WTC11 (cell line): ENCODE data around the gene SCGB1C1. TPM values are rescaled to one million over a fixed set of nuclear protein-coding genes. Genes with fewer than 3 reads are reported as not detected.

Experiments used
- ATAC-seq: fragments of 200-7000 bp; cut with Tn5 transposase; 2 replicates; pipeline ENCODE4 v1.10.0; 2021; ENCODE audit warnings: mild to moderate bottlenecking, moderate library complexity
- CTCF ChIA-PET: fragments of 300-600 bp; sonication (Branson Sonifier 250); formaldehyde crosslinking; loops from one replicate; lab custom pipeline; 2021; ENCODE audit warnings: antibody characterized with exemption; lab: Charles Lee
- POLR2A ChIA-PET: fragments of 350-600 bp; sonication (Branson Sonifier 250); formaldehyde crosslinking; loops from one replicate; lab custom pipeline; 2021; ENCODE audit warnings: antibody characterized with exemption; lab: Charles Lee
- DNase-seq: peaks from one replicate; pipeline ENCODE4 v3.0.0; 2021; ENCODE audit warnings: low spot score
- H3K27ac Mint-ChIP-seq: 2 replicates; pipeline ENCODE4 v1.8.0; 2021; ENCODE audit warnings: mixed read lengths
- H3K27me3 Mint-ChIP-seq: 2 replicates; pipeline ENCODE4 v1.8.0; 2021; ENCODE audit warnings: low read depth, mild to moderate bottlenecking, moderate library complexity, mixed read lengths
- H3K36me3 Mint-ChIP-seq: 2 replicates; pipeline ENCODE4 v1.8.0; 2021; ENCODE audit warnings: mixed read lengths
- H3K4me1 Mint-ChIP-seq: 2 replicates; pipeline ENCODE4 v1.8.0; 2022; ENCODE audit warnings: mixed read lengths
- H3K4me3 Mint-ChIP-seq: 2 replicates; pipeline ENCODE4 v1.8.0; 2021; ENCODE audit warnings: mild to moderate bottlenecking, moderate library complexity, mixed read lengths
- H3K9me3 Mint-ChIP-seq: 2 replicates; pipeline ENCODE4 v1.8.0; 2021; ENCODE audit warnings: mixed read lengths
- ATF3 ChIP-seq: sonication (generic); formaldehyde crosslinking; conservative IDR thresholded peaks from 2 replicates; pipeline ENCODE4 v1.8.1; 2022; ENCODE audit warnings: mild to moderate bottlenecking, missing genetic modification reagents
- CBFB ChIP-seq: sonication (generic); formaldehyde crosslinking; IDR thresholded peaks from 2 replicates; pipeline ENCODE4 v1.8.1; 2022; ENCODE audit warnings: mild to moderate bottlenecking, low read depth, missing genetic modification reagents
- CDX4 ChIP-seq: fragments of 250-450 bp; sonication (Bioruptor Pico); IDR thresholded peaks from 2 replicates; pipeline ENCODE4 v1.9.0; 2021; ENCODE audit warnings: moderate library complexity, mild to moderate bottlenecking, inconsistent platforms, borderline replicate concordance
- CREM ChIP-seq: sonication (generic); formaldehyde crosslinking; IDR thresholded peaks from 2 replicates; pipeline ENCODE4 v1.8.1; 2022; ENCODE audit warnings: mild to moderate bottlenecking, missing genetic modification reagents, moderate library complexity
- E2F1 ChIP-seq: sonication (generic); formaldehyde crosslinking; IDR thresholded peaks from 2 replicates; pipeline ENCODE4 v1.8.0; 2022; ENCODE audit warnings: mild to moderate bottlenecking, missing genetic modification reagents
- E2F4 ChIP-seq: sonication (generic); formaldehyde crosslinking; IDR thresholded peaks from 2 replicates; pipeline ENCODE4 v1.8.1; 2022; ENCODE audit warnings: low read depth, mild to moderate bottlenecking, moderate library complexity, missing genetic modification reagents, borderline replicate concordance
- EMX1 ChIP-seq: fragments of 250-450 bp; sonication (Bioruptor Pico); IDR thresholded peaks from 2 replicates; pipeline ENCODE4 v1.8.0; 2021; ENCODE audit warnings: mild to moderate bottlenecking
- ETV6 ChIP-seq: sonication (generic); formaldehyde crosslinking; IDR thresholded peaks from 2 replicates; pipeline ENCODE4 v1.8.1; 2022; ENCODE audit warnings: mild to moderate bottlenecking, missing genetic modification reagents
- IRF1 ChIP-seq: sonication (generic); formaldehyde crosslinking; IDR thresholded peaks from 2 replicates; pipeline ENCODE4 v1.8.0; 2023; ENCODE audit warnings: missing genetic modification reagents
- JAZF1 ChIP-seq: fragments of 250-450 bp; sonication (Bioruptor Pico); IDR thresholded peaks from 2 replicates; pipeline ENCODE4 v1.9.0; 2021; ENCODE audit warnings: moderate library complexity, mild to moderate bottlenecking, inconsistent platforms
- JUN ChIP-seq: sonication (generic); formaldehyde crosslinking; IDR thresholded peaks from 2 replicates; pipeline ENCODE4 v1.8.0; 2023; ENCODE audit warnings: mild to moderate bottlenecking, missing genetic modification reagents
- KAT7 ChIP-seq: sonication (generic); formaldehyde crosslinking; IDR thresholded peaks from 2 replicates; pipeline ENCODE4 v1.8.1; 2023; ENCODE audit warnings: missing genetic modification reagents, mild to moderate bottlenecking, borderline replicate concordance
- SOX15 ChIP-seq: fragments of 250-450 bp; sonication (Bioruptor Pico); IDR thresholded peaks from 2 replicates; pipeline ENCODE4 v1.9.0; 2021; ENCODE audit warnings: mild to moderate bottlenecking
- STAT6 ChIP-seq: sonication (generic); formaldehyde crosslinking; conservative IDR thresholded peaks from 2 replicates; pipeline ENCODE4 v1.8.1; 2023; ENCODE audit warnings: mild to moderate bottlenecking, low read depth, missing genetic modification reagents, moderate library complexity
- TCF7 ChIP-seq: sonication (generic); formaldehyde crosslinking; IDR thresholded peaks from 2 replicates; pipeline ENCODE4 v1.8.0; 2022; ENCODE audit warnings: mild to moderate bottlenecking, low read depth, missing genetic modification reagents, moderate library complexity
- ZNF138 ChIP-seq: sonication (generic); formaldehyde crosslinking; conservative IDR thresholded peaks from 2 replicates; pipeline ENCODE4 v1.8.1; 2022; ENCODE audit warnings: mild to moderate bottlenecking, moderate library complexity, missing genetic modification reagents
- ZNF423 ChIP-seq: fragments of 250-450 bp; sonication (Bioruptor Pico); IDR thresholded peaks from 2 replicates; pipeline ENCODE4 v2.1.2; 2022; ENCODE audit warnings: mild to moderate bottlenecking, moderate library complexity
- ZNF425 ChIP-seq: fragments of 250-450 bp; sonication (Bioruptor Pico); conservative IDR thresholded peaks from 2 replicates; pipeline ENCODE4 v1.9.0; 2021; ENCODE audit warnings: mild to moderate bottlenecking
- ZNF532 ChIP-seq: fragments of 250-450 bp; sonication (Bioruptor Pico); IDR thresholded peaks from 2 replicates; pipeline ENCODE4 v1.9.0; 2021; ENCODE audit warnings: mild to moderate bottlenecking, borderline replicate concordance
- ZSCAN18 ChIP-seq: fragments of 250-450 bp; sonication (Bioruptor Pico); IDR thresholded peaks from 2 replicates; pipeline ENCODE4 v2.1.2; 2022; ENCODE audit warnings: mild to moderate bottlenecking, moderate library complexity
- total RNA-seq: library from RNA; stranded (reverse); gene quantifications from 3 replicates; pipeline ENCODE4 v1.2.3, GENCODE V29; 2021

Gene SCGB1C1
- total RNA-seq, 1 experiment from 2014 or later: not detected

- ChIA-PET POLR2A (interaction anchor here (1.4 kb wide), 1 partner anchor 147 kb away, joined by 5 read pairs; no protein-coding TSS in a partner anchor), CTCF (interaction anchor here (0.8 to 2.2 kb wide), 2 partner anchors 42 to 199 kb away, joined by 4 to 23 read pairs; no protein-coding TSS in a partner anchor)
- DNase-seq (peak; percentile 72), ATAC-seq (peak; percentile 68)
- peak overlapping the region; percentile 97 for H3K4me3 Mint-ChIP-seq
- peaks cover 8% of the 10 kb centered on the region; the same call in 1 of the 2 replicates for H3K4me1 Mint-ChIP-seq
- H3K27me3 Mint-ChIP-seq: no peaks in the 10 kb centered on the region
- H3K27ac Mint-ChIP-seq: peak overlapping the region; percentile 98
- no peaks in the 10 kb centered on the region for H3K9me3 Mint-ChIP-seq
- H3K36me3 Mint-ChIP-seq: peaks cover 34% of the 10 kb centered on the region
- TF ChIP-seq ZSCAN18 (CRISPR knock-in tag) (no peak), CBFB (CRISPR knock-in tag) (no peak), JAZF1 (CRISPR knock-in tag) (no peak), JUN (no peak), TCF7 (no peak), ZNF425 (CRISPR knock-in tag) (no peak), ZNF532 (CRISPR knock-in tag) (no peak), E2F4 (CRISPR knock-in tag) (no peak), ETV6 (no peak), CDX4 (CRISPR knock-in tag) (no peak), ZNF423 (CRISPR knock-in tag) (no peak), SOX15 (CRISPR knock-in tag) (no peak), EMX1 (no peak), E2F1 (CRISPR knock-in tag) (no peak), STAT6 (no peak), KAT7 (CRISPR knock-in tag) (no peak), ATF3 (CRISPR knock-in tag) (no peak), ZNF138 (CRISPR knock-in tag) (no peak), CREM (CRISPR knock-in tag) (0 out of 2 replicates have a peak, but pooled peaks have one; percentile 41), IRF1 (CRISPR knock-in tag) (no peak)
Observed at GRCh38 chr11:208181-208916, 15.5 kb downstream of the SCGB1C1 start.
